Embryonic facial prominence (tissue), 1 donor: ENCODE measurements around the gene DHX57.
"Not testable (repeated sequence)": the region's sequence is repeated elsewhere in the genome, so short reads cannot be mapped to it uniquely, and the experiment has no call there.

Source experiments
- DNase-seq: peaks from one replicate; pipeline ENCODE4 v3.0.0-alpha.2; 2016; ENCODE audit errors: extremely low spot score

The DHX57 gene

DNA sequence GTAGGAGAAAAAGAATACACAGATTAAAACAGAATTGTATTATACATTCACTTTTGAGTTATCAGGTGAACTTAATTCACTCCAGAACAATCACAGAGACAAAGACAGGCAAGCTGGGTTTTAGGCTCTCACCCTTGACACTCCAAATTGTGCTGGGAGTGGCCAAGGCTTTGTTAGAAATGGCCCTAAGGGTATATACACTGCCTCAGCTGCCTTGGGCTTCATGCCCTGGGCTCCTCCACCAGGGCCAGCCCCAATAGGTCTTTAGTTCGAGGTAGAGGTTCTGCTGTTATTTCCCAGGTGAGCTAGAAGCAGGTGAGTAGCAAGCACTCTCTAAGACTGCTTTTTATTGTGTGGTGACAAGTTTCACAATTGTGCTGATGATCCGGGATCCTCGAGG is 77.8 kb downstream of the DHX57 start:
- DNase-seq, result no peak

DNA sequence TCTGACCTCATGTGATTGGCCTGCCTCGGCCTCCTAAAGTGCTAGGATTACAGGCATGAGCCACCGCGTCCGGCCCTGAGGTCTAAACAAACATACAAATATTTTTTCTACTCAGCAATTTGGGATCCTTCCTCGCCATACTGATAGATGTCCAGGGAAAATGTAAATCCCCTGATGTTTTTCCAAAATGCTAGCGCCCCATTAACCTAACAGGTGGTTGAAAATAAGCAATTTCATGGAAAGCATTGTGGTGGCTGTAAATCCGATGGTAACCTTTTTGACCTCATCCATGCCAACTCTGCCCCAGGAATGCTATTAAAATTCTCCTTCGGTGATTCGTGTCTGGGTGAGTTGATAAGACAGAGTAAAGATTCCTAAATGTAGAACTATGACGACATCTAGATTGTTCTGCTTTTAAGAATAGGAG is 78.5 kb downstream of the DHX57 start:
- DNase-seq, result no peak

DNA sequence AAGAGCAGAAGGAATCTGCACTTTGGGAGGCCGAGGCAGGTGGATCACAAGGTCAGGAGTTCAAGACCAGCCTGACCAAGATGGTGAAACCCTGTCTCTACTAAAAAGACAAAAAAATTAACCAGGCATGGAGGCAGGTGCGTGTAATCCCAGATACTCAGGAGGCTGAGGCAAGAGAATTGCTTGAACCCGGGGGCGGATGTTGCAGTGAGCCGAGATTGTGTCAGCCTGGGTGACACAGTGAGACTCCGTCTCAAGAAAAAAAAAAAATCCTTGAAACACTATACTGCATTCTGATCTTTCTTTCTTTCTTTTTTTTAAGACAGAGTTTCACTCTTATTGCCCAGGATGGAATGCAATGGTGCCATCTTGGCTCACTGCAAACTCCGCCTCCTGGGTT is 80.7 kb downstream of the DHX57 start:
- DNase-seq, result not testable (repeated sequence)

DNA sequence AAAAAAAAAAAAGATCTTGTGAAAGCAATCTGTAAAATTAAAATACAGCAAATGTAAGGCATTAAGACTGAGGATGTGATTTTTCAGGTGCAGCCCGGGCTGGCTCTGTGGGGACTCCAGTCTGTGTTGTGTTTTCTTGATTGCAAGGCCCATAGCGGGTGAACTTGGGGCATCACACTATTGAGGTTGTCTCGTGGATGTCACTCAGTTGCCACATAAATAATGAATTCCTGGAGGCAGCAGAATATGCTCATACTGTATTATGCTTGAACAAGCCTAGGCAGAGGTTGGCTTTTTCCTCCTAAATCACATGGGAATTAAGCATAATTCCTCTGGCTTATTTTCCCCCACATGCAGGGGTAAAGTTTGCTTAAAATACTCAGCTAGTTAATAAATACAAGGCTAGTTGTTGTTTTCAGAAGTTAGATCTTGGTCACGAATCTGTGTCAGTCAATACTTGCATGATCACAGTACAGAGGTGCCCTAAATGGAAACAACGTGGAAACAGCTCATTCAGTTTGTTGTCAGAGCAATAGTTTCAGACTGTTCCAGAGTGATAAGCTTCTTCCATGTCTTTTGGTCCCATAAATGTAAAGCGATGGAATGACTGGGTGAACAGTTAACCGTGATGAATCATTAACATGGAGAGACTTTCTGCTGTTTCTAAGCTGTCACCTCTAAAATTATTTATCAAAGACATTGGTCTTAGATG is 81.3 kb downstream of the DHX57 start:
- no peak for DNase-seq

DNA sequence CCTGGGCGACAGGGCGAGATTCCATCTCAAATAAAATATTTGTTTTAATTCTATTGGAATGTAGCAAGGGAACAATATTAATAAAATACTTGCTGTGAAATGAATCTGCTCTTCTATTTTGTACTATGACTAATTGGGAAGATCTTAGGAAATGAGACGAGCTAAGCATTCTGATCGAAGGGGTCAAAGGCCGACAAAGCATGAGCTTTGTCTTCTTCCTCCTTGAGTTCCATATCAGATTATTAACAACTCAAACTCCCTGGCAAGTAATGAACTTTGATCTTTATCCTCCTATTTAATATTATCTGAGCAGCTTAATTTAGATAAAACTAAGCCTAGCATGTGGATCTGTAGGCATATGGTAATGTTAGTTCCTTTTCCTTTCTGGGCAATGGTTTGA is 82.2 kb downstream of the DHX57 start:
- DNase-seq, result no peak

DNA sequence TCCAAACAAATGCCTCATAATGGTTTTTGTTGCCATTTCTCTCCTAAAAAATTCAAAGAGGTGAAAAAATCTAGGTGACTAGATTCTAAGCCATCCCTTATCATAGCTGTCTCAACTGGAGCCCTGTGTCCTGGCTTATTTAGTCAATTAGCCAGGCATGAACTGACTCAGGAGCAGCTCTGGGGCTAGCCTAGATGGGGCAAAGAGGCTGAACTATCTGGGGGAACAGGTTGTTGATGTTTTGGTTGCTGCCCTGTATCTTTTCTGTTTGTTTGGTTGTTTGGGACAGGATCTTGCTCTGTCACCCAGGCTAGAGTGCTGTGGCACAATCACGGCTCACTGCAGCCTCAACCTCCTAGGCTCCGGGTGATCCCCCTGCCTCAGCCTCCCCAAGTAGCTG is 83.0 kb downstream of the DHX57 start:
- no peak for DNase-seq

DNA sequence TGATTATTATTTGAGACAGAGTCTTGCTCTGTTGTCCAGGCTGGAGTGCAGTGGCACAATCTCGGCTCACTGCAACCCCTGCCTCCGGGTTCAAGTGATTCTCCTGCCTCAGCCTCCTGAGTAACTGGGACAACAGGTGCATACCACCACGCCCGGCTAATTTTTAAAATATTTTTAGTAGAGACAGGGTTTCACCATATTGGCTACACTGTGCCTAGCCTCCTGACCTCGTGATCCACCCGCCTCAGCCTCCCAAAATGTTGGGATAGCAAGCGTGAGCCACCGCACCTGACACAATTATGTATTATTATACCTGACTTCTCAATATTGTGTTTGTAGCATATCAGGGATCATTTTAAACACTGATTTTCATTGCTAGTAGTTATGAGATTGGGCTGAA is 83.4 kb downstream of the DHX57 start:
- not testable (repeated sequence) for DNase-seq

DNA sequence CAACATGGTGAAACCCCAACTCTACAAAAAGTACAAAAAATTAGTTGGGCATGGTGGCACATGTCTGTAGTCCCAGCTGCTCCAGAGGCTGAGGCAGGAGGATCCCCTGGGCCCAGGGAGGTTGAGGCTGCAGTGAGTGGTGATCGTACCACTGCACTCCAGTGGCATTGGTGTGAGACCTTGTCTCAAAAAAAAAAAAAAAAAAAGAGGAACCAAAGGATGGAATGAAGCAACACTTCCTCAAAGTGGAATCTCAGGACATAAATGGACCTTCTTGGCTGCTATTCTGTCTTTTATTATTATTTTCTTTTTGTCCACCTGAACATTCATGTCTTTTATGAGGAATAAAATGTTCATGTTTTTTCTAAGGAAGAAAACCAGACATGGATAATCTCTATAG is 84.0 kb downstream of the DHX57 start:
- DNase-seq, result no peak

DNA sequence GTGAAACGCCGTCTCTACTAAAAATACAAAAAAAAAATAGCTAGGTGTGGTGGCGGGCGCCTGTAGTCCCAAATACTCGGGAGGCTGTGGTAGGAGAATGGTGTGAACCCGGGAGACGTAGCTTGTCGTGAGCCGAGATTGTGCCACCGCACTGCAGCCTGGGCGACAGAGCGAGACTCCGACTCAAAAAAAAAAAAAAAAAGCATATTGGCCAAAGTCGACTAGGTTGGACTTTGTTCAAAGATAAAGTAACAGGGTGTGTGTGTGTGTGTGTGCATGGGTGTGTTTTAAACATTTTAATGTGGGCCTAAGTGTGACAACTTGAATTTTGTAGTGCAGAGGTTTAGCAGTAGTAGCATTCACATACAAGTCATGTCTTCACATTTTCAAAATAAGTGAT is 86.0 kb downstream of the DHX57 start:
- no peak for DNase-seq

DNA sequence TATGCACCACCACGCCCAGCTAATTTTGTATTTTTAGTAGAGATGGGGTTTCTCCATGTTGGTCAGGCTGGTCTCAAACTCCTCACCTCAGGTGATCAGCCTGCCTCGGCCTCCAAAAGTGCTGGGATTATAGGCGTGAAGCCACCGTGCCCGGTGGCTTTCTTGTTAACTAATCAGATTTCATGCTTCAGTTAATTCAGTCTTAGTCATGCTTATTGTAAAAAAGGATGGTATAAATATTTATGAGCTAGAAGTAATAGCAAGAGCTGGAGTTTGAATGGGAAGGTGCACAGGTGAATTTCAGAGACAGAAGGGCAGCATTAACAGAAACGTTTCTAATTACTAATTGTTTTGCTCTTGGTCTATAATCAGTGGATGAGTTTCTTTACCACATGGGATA is 87.4 kb downstream of the DHX57 start:
- no peak for DNase-seq

DNA sequence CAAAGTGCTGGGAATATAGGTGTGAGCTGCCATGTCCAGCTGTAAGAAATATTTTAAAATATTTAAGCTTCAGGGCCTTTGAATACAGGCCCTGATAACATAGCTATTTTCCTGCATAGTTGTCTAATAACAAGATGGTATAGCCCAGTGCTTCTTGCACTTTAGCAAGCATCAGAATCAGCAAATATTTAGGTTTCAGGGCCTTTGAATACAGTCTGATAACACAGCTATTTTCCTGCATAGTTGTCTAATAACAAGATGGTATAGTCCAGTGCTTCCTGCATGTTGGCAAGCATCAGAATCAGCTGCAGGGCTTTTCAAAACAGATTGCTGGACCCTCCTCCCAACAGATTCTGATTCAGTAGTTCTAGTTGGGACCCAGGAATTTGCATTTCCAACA is 92.1 kb downstream of the DHX57 start:
- no peak for DNase-seq

DNA sequence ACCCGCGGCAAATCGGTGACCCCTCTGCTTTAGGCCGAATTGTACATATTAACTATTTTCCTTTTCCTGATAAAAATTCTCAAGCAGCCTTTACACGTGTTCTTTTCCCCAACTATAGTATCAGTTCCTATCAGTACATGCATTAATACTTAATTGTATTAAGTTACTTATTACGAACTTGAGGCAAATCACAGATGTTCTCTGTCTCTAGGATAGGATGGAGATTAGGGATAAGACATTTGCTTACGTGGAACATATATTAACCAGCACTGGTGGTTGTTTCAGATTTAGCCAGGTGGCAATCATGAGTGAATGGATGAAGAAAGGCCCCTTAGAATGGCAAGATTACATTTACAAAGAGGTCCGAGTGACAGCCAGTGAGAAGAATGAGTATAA is 97.0 kb downstream of the DHX57 start:
- no peak for DNase-seq

DNA sequence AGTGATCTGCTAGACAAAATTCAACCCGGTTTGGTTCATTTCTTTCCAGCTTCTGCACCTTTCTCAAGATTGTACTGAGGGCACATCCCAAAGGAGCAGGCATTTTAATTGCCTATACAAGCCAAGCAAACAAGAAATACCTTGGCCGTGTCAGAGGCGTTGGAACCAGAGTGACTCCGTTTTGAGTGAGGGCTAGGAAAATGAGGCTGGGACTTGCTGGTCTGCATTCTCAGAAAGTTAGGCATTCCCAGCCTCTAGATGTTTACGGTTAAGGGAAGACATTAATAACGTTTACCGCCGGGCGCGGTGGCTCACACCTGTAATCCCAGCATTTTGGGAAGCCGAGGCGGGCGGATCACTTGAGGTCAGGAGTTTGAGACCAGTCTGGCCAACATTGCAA is 99.2 kb downstream of the DHX57 start:
- no peak for DNase-seq

DNA sequence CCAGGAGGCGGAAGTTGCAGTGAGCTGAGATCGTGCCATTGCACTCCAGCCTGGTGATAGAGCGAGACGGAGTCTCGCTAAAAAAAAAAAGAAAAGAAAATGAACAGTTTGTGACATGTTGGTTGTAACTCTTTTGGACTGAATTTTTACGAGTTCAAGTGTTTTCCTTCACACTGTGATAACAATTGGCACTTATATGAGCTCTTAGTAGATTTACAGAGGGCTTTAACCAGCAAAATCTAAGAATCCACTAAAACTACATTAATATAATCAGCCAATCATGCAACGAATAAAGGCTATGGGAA is 99.9 kb downstream of the DHX57 start:
- no peak for DNase-seq

DNA sequence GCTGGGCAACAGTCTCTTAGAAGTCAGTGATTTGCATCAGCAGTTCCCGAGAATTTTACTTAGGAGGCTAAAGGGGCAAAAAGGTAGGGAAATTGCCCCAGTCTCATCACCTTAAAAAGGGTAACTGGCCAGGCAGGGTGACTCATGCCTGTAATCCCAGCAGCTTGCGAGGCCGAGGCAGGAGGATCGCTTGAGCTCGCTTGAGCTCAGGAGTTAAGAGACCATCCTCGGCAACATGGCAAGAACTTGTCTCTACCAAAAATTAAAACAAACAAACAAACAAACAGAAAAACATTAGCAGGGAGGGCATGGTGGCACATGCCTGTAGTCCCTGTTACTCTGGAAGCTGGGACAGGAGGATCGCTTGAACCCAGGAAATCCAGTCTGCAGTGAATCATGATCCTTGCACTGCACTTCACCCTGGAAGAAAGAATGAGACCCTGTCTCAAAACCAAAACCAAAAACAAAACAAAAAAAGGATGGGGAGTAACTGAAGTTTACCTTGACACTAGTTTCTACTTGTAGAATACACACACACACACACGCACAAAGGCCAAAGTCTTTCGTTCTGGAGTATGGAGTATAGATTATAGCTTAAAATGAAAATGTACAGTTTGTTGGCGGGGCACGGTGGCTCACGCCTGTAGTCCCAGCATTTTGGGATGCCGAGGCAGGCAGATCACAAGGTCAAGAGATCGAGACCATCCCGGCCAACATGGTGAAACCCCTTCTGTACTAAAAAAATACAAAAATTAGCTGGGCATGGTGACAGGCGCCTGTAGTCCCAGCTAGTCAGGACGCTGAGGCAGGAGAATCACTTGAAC is 100.4 kb downstream of the DHX57 start:
- no peak for DNase-seq

DNA sequence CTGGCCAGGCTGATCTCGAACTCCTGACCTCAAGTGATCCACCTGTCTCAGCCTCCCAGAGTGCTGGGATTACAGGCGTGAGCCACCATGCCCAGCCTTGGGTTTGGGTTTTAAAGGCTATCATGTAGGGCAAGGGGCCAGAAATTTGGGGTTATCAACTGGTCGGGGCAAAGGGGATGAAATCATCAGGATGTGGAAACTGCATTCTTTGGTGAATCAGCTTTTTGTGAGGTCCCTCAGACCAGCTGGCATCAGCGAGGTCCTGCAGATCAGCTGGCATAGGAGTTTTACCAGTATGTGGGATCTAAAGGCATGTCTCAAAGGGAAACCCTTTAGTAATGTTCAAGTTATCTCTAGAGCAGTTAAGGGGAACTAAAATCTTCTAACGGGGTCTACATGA is 104.1 kb downstream of the DHX57 start:
- no peak for DNase-seq

DNA sequence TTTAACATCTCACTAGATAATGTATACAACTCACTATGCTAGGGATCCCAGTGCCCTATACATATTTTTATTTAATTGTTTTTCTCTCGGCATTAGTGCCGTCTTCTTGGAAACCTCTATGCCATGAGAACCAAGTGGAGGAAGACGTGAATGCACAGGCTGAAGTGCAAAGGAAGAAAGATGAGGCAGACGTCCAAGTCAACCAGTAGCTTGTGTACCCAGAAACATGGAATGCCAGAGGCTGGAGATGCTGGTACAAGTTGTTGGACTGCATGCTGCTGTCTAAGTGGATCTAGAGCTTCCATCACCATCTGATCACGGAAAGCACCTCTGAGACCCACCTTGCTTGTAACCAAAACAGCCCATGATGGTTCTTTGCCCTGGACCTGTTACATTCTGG is 110.2 kb downstream of the DHX57 start:
- no peak for DNase-seq

DNA sequence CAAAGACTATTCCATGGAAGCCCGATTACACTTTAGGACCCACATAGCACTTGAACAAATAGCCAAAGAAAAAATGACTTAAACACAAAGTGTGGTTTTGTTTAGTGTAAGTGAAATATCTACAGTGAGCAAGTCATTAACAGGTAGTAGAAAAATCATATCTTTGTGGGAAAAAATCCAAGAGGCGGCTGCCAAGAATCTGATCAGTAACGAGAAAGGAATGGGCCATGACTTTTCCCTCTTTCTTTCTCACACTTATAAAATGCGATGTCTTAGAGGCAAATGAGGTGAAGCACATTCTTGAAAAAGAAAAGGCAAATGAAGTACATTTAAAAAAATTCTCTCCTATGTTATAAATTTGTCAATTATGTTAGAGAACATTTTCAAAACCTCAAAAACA is 110.6 kb downstream of the DHX57 start:
- DNase-seq, result no peak

DNA sequence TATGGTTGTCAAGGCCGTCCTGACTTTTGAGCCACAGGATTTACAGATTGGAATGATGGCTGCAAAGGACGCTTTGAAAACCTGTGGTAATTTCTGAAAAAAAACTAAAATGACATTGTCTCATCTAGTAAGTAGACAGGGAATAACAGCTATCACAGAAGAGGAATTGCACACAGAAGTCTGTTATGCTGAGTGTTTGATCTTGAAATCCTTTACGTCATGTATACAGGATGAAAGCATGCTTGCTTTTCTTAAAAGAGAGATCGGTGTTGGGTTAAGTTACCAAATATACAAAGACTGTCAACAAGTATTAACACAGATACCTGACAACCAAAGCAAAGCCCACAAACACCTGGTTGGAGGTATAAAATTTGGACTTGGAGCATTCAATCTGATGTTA is 112.0 kb downstream of the DHX57 start:
- DNase-seq, result no peak

DNA sequence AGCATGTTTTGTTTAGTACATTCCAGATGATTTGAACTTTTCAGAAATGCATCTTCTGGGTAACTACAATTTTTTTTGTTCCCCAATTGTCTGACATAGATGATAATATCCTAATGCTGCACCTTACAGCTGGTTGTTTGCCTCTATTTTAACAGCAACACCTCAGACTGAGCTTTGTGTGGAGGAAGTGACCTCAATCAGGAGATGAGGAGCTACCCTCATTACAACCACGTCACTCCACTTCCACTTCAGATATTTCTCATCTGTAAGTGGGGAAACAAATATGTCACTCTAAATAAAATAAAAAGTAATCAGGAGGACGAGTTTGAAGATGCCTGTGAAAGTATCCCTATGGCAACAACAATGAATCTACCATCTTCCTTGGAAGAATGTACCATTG is 112.5 kb downstream of the DHX57 start:
- no peak for DNase-seq

DNA sequence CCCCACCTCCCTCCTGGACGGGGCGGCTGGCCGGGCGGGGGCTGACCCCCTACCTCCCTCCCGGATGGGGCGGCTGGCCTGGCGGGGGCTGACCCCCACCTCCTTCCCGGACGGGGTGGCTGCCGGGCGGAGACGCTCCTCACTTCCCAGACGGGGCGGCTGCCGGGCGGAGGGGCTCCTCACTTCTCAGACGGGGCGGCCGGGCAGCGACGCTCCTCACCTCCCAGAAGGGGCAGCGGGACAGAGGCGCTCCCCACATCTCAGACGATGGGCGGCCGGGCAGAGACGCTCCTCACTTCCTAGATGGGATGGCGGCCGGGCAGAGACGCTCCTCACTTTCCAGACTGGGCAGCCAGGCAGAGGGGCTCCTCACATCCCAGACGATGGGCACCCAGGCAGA is 119.8 kb downstream of the DHX57 start:
- DNase-seq, result not testable (repeated sequence)

DNA sequence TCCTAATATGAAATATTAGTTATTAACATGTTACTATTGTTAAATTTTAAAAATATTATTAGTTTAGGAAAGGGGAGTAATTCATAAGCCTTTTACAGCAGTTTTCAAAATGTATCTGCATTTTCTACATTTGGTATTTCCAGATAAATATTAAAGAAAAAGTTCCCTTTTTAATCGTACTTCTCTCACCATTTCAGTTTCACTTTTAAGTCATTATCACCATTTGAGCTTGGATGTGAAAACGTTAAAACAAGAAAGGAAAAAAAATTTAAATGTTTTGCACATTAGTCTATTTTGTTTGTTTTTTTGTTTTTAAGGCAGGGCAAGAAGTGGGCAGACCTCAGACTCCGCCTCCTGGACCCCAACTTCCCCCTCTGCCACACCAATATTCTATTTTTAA is 121.2 kb downstream of the DHX57 start:
- DNase-seq, result no peak

DNA sequence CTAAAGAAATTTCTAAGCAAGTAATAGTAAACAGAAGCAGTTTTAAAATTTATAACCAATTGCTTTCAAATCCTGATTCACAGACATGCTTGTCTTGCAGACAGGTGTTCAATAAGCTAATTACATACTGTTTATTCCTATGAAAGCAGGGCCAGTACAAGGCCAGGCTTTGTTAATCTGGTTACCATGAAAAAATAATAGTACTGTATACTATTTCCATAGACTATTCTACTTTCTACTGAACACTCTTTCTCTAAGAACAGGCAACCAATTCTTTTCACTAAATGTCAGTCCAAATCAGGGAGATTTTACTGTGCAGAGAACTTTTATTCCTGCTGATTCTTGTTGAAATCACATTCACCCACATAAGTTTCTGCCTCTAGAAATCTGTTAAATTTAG is 121.7 kb downstream of the DHX57 start:
- no peak for DNase-seq
